Thoracic aorta (tissue), 2 donors: Measurements from ENCODE around the gene CA7. TPM values are rescaled to one million over a fixed set of nuclear protein-coding genes. Genes with fewer than 3 reads are reported as not detected.
A peak's percentile ranks its signal among the peaks of the same experiment; 100 is the strongest.

Source experiments
- ATAC-seq: fragments of 150-250 bp; one replicate; pipeline ENCODE4 v1.8.0; 2017; ENCODE audit warnings: low read depth; ENCODE audit not compliant: insufficient number of reproducible peaks, low FRiP score
- DNase-seq: peaks from one replicate; pipeline ENCODE4 v3.0.0-alpha.2; 2020; ENCODE audit warnings: low spot score
- H3K27ac ChIP-seq, 2 donors: fragments of 200-600 bp; sonication (generic); 1 replicate in 1 of 2; 2 replicates in 1 of 2; pipeline ENCODE4 v1.5.1; 2016; ENCODE audit warnings: mild to moderate bottlenecking in 2 of 2, moderate library complexity in 2 of 2
- H3K27me3 ChIP-seq: fragments of 200-600 bp; sonication (generic); replicated peaks from 2 replicates; pipeline ENCODE4 v1.6.0; 2016; ENCODE audit warnings: mild to moderate bottlenecking; ENCODE audit not compliant: insufficient read depth
- H3K36me3 ChIP-seq: fragments of 200-600 bp; sonication (generic); one replicate; pipeline ENCODE4 v1.5.1; 2016
- H3K4me1 ChIP-seq, 2 donors: fragments of 200-600 bp; sonication (generic); 1 replicate in 1 of 2; 2 replicates in 1 of 2; pipeline versions ENCODE4 v1.5.1 to v1.6.0; 2016; ENCODE audit warnings: low read depth in 2 of 2, mild to moderate bottlenecking in 1 of 2; ENCODE audit not compliant: control insufficient read depth in 1 of 2
- H3K4me3 ChIP-seq: fragments of 200-600 bp; sonication (generic); 2 replicates; pipeline ENCODE4 v1.5.1; 2016; ENCODE audit warnings: mild to moderate bottlenecking
- H3K9me3 ChIP-seq: fragments of 200-600 bp; sonication (generic); 2 replicates; pipeline ENCODE4 v1.5.1; 2016
- CTCF ChIP-seq: fragments of 200-600 bp; sonication (generic); IDR thresholded peaks from one replicate; pipeline ENCODE4 v1.5.1; 2019; ENCODE audit warnings: antibody characterized with exemption
- total RNA-seq, 2 donors: library from RNA; depleted of rRNA; stranded (reverse); fragments of >200 nt; gene quantifications; one replicate each; pipeline versions ENCODE4 v1.1.0 to v1.2.3, GENCODE V29; 2016

Gene CA7
- total RNA-seq, 2 donors from 2014 or later, result not detected

- no peak for TF ChIP-seq CTCF
- H3K27ac ChIP-seq, result no peak overlapping the region
- peaks cover 12 to 22% of the 10 kb centered on the region in 2 donors for H3K4me1 ChIP-seq
- H3K9me3 ChIP-seq, result no peaks in the 10 kb centered on the region
- no peaks in the 10 kb centered on the region for H3K36me3 ChIP-seq
- ATAC-seq (no peak), DNase-seq (no peak)
- H3K4me3 ChIP-seq, result no peak overlapping the region
- peaks cover 4% of the 10 kb centered on the region for H3K27me3 ChIP-seq
These were observed 2.8 kb upstream of the CA7 start for GRCh38 chr16:66841366-66841765.

- Histone ChIP-seq H3K36me3 (no peaks in the 10 kb centered on the region), H3K4me1 (peaks cover 12 to 22% of the 10 kb centered on the region in 2 donors), H3K27ac (no peak overlapping the region), H3K27me3 (peaks cover 4% of the 10 kb centered on the region), H3K9me3 (no peaks in the 10 kb centered on the region), H3K4me3 (no peak overlapping the region)
- no peak for DNase-seq
- TF ChIP-seq CTCF, result no peak
- ATAC-seq, result no peak
These were observed 1.4 kb upstream of the CA7 start for GRCh38 chr16:66842765-66843164.

- H3K27ac ChIP-seq, result no peak overlapping the region
- no peak overlapping the region for H3K4me3 ChIP-seq
- H3K27me3 ChIP-seq, result peaks cover 4% of the 10 kb centered on the region
- TF ChIP-seq CTCF, result no peak
- DNase-seq, result no peak
- no peak for ATAC-seq
- H3K4me1 ChIP-seq, result peaks cover 12 to 22% of the 10 kb centered on the region in 2 donors
- no peaks in the 10 kb centered on the region for H3K9me3 ChIP-seq
- H3K36me3 ChIP-seq, result no peaks in the 10 kb centered on the region
These were observed 1.0 kb upstream of the CA7 start for GRCh38 chr16:66843191-66843590.

GRCh38 chr16:66844009-66844341 is 239 bp upstream of the CA7 start:
- DNase-seq, result no peak
- H3K4me3 ChIP-seq, result peak overlapping the region; percentile 67
- TF ChIP-seq CTCF, result no peak
- ATAC-seq, result no peak
- no peaks in the 10 kb centered on the region for H3K9me3 ChIP-seq
- H3K27ac ChIP-seq, result no peak overlapping the region
- H3K36me3 ChIP-seq, result no peaks in the 10 kb centered on the region
- H3K27me3 ChIP-seq, result peaks cover 4% of the 10 kb centered on the region
- H3K4me1 ChIP-seq, result peaks cover 12 to 22% of the 10 kb centered on the region in 2 donors

- ATAC-seq, result no peak
- peaks cover 4% of the 10 kb centered on the region for H3K27me3 ChIP-seq
- TF ChIP-seq CTCF, result no peak
- no peak overlapping the region for H3K27ac ChIP-seq
- no peak for DNase-seq
- H3K4me1 ChIP-seq, result peaks cover 12 to 22% of the 10 kb centered on the region in 2 donors
- peak overlapping the region; percentile 67 for H3K4me3 ChIP-seq
- H3K36me3 ChIP-seq, result no peaks in the 10 kb centered on the region
- no peaks in the 10 kb centered on the region for H3K9me3 ChIP-seq
These were observed 831 bp downstream of the CA7 start for GRCh38 chr16:66845080-66845410.
